ENCODE measurements around the gene NELFE. TPM values are rescaled to one million over a fixed set of nuclear protein-coding genes. Genes with fewer than 3 reads are reported as not detected.

NELFE gene
- total RNA-seq, 4 donors from 2014 or later = 30.3 to 73.0 (median 51.4) TPM

DNA sequence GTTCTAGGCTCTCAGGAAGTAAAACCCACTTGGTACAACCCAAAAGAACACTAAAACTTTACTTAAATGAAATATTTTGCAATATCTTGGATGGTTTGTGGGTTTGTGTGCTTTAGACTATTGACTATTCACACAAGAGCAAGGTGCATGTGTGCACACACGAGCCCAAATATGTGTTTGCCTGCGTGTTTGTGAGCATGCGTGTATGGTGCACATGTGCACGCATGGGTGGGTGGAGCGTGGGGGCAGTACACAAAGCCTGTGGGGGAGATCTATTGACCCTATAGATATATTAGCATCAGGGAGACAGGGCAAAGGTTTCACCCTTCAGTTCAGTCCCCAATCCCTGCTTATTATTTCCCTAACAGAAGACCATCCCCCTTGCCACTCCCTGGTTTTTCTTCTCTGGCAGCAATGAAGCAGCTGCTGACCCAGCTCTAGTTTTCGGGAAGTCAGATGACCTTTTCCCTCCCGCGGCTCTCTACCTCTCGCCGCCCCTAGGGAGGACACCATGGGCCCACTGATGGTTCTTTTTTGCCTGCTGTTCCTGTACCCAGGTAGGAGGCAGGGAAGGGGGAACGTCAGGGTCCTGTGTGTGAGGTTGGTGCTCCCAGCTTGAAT lies 31.4 kb downstream of the NELFE start, which contains the start of gene C2:
TSS of gene C2 (plus strand) at position 476 of the 621 bp plus-strand sequence. CDS start at position 512, 36 bp downstream.
- H3K27ac ChIP-seq = peak within 1 kb of the TSS in 1 of 2 donors; percentile 37
- intact Hi-C loops (cut with DNase I; ENCODE audit: low total_unique reads) = no loop called here
- H3K4me1 ChIP-seq = no peaks in the 10 kb centered on the region
- no peaks in the 10 kb centered on the region for H3K9me3 ChIP-seq
- DNase-seq = no peak
- no peak for TF ChIP-seq CTCF (IDR thresholded peaks at IDR 0.05)
- TF ChIP-seq POLR2A (IDR thresholded peaks at IDR 0.05) = no peak
- H3K4me3 ChIP-seq = no peak within 1 kb of the TSS
- H3K27me3 ChIP-seq = no peaks in the 10 kb centered on the region
- no peaks in the 10 kb centered on the region for H3K36me3 ChIP-seq

- no peaks in the 10 kb centered on the region for H3K27me3 ChIP-seq
- intact Hi-C loops (cut with DNase I; ENCODE audit: low total_unique reads) = no loop called here
- H3K4me1 ChIP-seq = no peaks in the 10 kb centered on the region
- TF ChIP-seq CTCF (IDR thresholded peaks at IDR 0.05) = peak in 3 of 4 experiments; percentile 19 to 47 (median 40)
- TF ChIP-seq POLR2A (IDR thresholded peaks at IDR 0.05) = no peak
- H3K4me3 ChIP-seq = no peak overlapping the region
- H3K27ac ChIP-seq = no peak overlapping the region
- no peaks in the 10 kb centered on the region for H3K9me3 ChIP-seq
- H3K36me3 ChIP-seq = no peaks in the 10 kb centered on the region
- peak in 1 of 2 donors; percentile 52 for DNase-seq
These were observed 35.8 kb downstream of the NELFE start for GRCh38 chr6:31922942-31923341.

GRCh38 chr6:31920811-31921210 lies 38.0 kb downstream of the NELFE start:
- no peak for DNase-seq
- intact Hi-C loops (cut with DNase I; ENCODE audit: low total_unique reads) = no loop called here
- Histone ChIP-seq H3K36me3 (no peaks in the 10 kb centered on the region), H3K27ac (no peak overlapping the region), H3K27me3 (no peaks in the 10 kb centered on the region), H3K9me3 (no peaks in the 10 kb centered on the region), H3K4me3 (no peak overlapping the region), H3K4me1 (no peaks in the 10 kb centered on the region)
- TF ChIP-seq POLR2A (IDR thresholded peaks at IDR 0.05) (no peak), CTCF (IDR thresholded peaks at IDR 0.05) (no peak)

DNA sequence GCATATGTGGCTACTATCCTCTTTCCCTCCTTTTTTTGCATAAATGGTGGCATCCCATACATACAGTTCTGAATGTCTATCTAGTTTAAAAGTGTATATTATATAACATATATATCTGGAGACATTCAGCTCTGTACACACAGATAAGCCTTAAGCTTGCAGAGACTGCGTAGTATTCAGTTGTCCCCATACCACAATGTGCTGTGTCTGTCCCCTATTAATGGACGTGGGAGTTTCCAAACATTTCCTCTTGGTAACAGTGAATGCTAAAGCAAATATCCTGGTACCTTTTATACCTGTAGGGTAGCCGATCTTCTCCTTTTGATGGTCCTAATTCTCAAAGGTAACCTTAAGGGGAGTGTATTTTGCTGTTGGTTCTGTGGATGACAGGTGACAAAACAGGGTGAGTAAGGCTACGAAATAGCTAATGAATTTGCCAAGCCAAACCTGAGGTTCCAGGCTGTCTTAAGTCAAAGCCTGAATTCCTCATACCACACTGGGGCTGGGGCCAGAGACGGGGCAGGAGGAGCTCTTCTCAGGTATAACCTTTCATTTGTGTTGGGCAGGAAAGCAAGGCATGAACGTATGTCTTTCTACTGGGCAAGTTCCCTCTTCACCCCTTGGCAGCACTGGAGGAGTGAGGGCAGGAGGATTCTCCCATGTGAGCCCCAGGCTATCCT lies 39.0 kb downstream of the NELFE start:
- intact Hi-C loops (cut with DNase I; ENCODE audit: low total_unique reads) = no loop called here
- Histone ChIP-seq H3K4me3 (no peak overlapping the region), H3K36me3 (no peaks in the 10 kb centered on the region), H3K4me1 (no peaks in the 10 kb centered on the region), H3K27me3 (no peaks in the 10 kb centered on the region), H3K9me3 (no peaks in the 10 kb centered on the region), H3K27ac (no peak overlapping the region)
- DNase-seq = no peak
- no peak for TF ChIP-seq CTCF (IDR thresholded peaks at IDR 0.05)
- TF ChIP-seq POLR2A (IDR thresholded peaks at IDR 0.05) = no peak

- Histone ChIP-seq H3K4me3 (no peak overlapping the region), H3K36me3 (no peaks in the 10 kb centered on the region), H3K27ac (no peak overlapping the region), H3K4me1 (no peaks in the 10 kb centered on the region), H3K9me3 (no peaks in the 10 kb centered on the region), H3K27me3 (no peaks in the 10 kb centered on the region)
- TF ChIP-seq POLR2A (IDR thresholded peaks at IDR 0.05) (no peak), CTCF (IDR thresholded peaks at IDR 0.05) (no peak)
- intact Hi-C loops (cut with DNase I; ENCODE audit: low total_unique reads) = no loop called here
- no peak for DNase-seq
These were observed 40.6 kb downstream of the NELFE start for GRCh38 chr6:31918069-31918720.
